ENCODE results near the gene HNRNPLL.

Gene HNRNPLL

DNA sequence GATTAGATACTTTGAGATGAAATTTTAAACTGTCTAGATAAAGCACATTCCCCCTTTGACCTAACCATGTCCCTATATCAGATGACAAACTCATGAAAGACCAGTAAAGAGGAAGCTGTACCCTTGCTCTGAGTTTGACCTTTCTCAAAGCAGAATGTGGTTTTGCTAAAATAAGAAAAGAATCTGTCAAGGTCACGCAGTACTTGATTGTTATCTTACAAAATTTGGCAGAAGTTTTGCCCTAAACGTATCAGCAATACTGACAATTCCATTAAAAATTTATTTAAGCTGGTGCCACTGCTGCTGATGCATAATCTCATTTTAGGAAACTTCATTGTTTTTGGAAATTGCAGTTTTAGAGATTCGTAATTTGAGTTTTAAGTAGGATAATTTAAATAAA lies 32.0 kb upstream of the HNRNPLL start:
- H3K36me3 ChIP-seq (ENCODE audit: control insufficient read depth in 1 of 2, insufficient read depth in 2 of 2, low read length in 2 of 2) = no peaks in the 10 kb centered on the region
- H3K4me1 ChIP-seq (ENCODE audit: control insufficient read depth in 1 of 2, insufficient read depth in 2 of 2, low read length in 2 of 2) = no peaks in the 10 kb centered on the region
- no peaks in the 10 kb centered on the region for H3K27me3 ChIP-seq (ENCODE audit: low read depth, low read length)
- H3K9me3 ChIP-seq (ENCODE audit: control insufficient read depth in 1 of 2, low read length in 2 of 2) = no peaks in the 10 kb centered on the region
- no peak overlapping the region for H3K4me3 ChIP-seq (ENCODE audit: low read depth in 1 of 2, low read length in 2 of 2)
- H3K27ac ChIP-seq (ENCODE audit: low read length) = no peak overlapping the region

DNA sequence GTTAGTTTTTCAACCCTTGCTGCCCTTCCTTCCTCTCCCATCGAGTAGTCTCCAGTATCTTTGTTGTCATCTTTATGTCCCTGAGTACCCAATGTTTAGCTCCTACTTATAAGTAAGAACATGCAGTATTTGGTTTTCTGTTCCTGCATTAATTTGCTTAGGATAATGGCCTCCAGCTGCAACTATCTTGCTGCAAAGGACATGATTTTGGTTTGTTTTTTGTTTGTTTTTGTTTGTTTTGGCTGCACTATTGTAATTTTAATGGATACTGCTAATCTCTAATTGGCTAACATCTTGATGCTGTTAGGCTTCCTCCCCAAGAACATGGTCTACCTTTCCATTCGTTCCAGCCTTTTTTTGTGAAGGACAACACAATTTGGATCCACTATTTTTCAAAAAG lies 31.2 kb upstream of the HNRNPLL start:
- H3K9me3 ChIP-seq (ENCODE audit: control insufficient read depth in 1 of 2, low read length in 2 of 2) = no peaks in the 10 kb centered on the region
- H3K36me3 ChIP-seq (ENCODE audit: control insufficient read depth in 1 of 2, insufficient read depth in 2 of 2, low read length in 2 of 2) = no peaks in the 10 kb centered on the region
- H3K27ac ChIP-seq (ENCODE audit: low read length) = no peak overlapping the region
- no peak overlapping the region for H3K4me3 ChIP-seq (ENCODE audit: low read depth in 1 of 2, low read length in 2 of 2)
- H3K4me1 ChIP-seq (ENCODE audit: control insufficient read depth in 1 of 2, insufficient read depth in 2 of 2, low read length in 2 of 2) = no peaks in the 10 kb centered on the region
- no peaks in the 10 kb centered on the region for H3K27me3 ChIP-seq (ENCODE audit: low read depth, low read length)

DNA sequence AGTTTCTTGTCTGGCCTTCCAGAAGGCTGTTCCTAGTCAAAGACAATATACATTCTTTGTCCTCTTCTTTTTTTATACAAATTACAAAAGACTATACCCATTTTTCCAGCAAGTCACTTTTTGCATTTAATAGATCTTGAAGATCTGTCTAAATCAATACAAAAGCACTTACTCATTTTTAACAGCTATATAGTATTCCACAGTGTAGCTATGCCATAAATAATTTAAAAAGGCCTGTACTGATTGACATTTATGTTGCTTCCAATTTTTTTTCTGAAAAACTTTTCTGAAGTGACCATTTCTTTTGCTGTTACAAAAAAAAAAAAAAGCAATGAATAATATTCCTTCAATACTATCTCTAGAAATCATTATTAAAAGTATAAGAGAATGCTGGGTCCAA lies 30.3 kb upstream of the HNRNPLL start:
- no peaks in the 10 kb centered on the region for H3K4me1 ChIP-seq (ENCODE audit: control insufficient read depth in 1 of 2, insufficient read depth in 2 of 2, low read length in 2 of 2)
- H3K9me3 ChIP-seq (ENCODE audit: control insufficient read depth in 1 of 2, low read length in 2 of 2) = no peaks in the 10 kb centered on the region
- no peak overlapping the region for H3K27ac ChIP-seq (ENCODE audit: low read length)
- H3K36me3 ChIP-seq (ENCODE audit: control insufficient read depth in 1 of 2, insufficient read depth in 2 of 2, low read length in 2 of 2) = no peaks in the 10 kb centered on the region
- H3K4me3 ChIP-seq (ENCODE audit: low read depth in 1 of 2, low read length in 2 of 2) = no peak overlapping the region
- H3K27me3 ChIP-seq (ENCODE audit: low read depth, low read length) = no peaks in the 10 kb centered on the region

DNA sequence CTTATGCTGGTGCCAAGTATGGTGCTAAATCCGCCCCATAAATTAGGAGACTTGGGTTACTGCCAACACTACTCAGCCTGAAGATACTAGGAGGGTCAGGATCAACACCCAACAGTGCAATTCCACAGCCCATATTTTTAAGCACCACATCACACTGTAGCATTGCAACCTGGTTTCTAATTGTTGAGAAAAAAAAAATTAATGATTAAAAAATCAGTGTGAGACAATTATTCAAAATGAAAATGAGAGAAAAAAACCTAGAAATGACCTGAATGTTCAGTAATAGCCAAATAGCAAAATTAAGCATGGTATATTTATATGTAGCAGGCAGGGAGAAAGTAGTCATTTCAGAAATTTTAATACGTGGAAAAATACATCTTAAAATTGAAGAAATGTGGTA lies 29.2 kb upstream of the HNRNPLL start:
- no peak overlapping the region for H3K4me3 ChIP-seq (ENCODE audit: low read depth in 1 of 2, low read length in 2 of 2)
- H3K27ac ChIP-seq (ENCODE audit: low read length) = no peak overlapping the region
- no peaks in the 10 kb centered on the region for H3K4me1 ChIP-seq (ENCODE audit: control insufficient read depth in 1 of 2, insufficient read depth in 2 of 2, low read length in 2 of 2)
- no peaks in the 10 kb centered on the region for H3K27me3 ChIP-seq (ENCODE audit: low read depth, low read length)
- no peaks in the 10 kb centered on the region for H3K36me3 ChIP-seq (ENCODE audit: control insufficient read depth in 1 of 2, insufficient read depth in 2 of 2, low read length in 2 of 2)
- no peaks in the 10 kb centered on the region for H3K9me3 ChIP-seq (ENCODE audit: control insufficient read depth in 1 of 2, low read length in 2 of 2)

DNA sequence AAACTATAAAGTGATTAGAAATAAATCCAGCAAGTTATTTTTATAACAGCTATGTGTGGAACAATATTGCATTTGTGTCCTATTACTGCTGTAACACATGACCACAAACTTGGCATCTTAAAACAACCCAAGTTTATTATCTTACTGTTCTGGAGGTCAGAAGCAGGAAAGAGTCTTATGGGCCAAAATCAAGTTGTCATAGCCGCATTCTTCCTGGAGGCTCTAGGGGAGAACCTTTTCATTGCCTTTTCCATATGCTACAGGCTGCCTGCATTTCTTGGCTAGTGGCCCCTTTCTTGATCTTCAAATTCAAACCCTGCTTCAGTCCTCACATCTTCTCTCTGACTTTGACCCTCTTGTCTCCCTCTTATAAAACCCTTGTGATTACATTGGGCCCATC lies 27.0 kb upstream of the HNRNPLL start:
- Histone ChIP-seq H3K27me3 (ENCODE audit: low read depth, low read length) (no peaks in the 10 kb centered on the region), H3K27ac (ENCODE audit: low read length) (no peak overlapping the region), H3K4me1 (ENCODE audit: control insufficient read depth in 1 of 2, insufficient read depth in 2 of 2, low read length in 2 of 2) (no peaks in the 10 kb centered on the region), H3K36me3 (ENCODE audit: control insufficient read depth in 1 of 2, insufficient read depth in 2 of 2, low read length in 2 of 2) (no peaks in the 10 kb centered on the region), H3K9me3 (ENCODE audit: control insufficient read depth in 1 of 2, low read length in 2 of 2) (no peaks in the 10 kb centered on the region), H3K4me3 (ENCODE audit: low read depth in 1 of 2, low read length in 2 of 2) (no peak overlapping the region)

DNA sequence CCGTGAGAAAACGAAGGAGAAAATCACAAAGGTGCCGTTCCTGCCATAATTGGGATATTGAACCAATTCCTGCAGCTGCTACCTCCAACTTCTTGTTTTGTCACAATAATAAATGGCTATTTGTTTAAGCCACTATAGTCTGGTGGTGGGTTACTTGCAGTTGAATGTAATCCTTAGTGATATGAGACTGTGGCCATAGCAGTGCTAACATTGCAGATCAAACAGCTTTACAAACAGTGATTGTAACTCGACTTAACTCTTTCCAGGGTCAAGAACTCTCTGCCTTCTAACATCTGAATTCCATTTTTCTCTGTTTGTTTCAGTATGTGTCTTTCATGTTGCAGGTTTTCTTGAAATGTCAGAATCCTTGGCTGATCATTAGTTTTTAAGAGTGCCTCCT lies 24.7 kb upstream of the HNRNPLL start:
- Histone ChIP-seq H3K27me3 (ENCODE audit: low read depth, low read length) (no peaks in the 10 kb centered on the region), H3K4me3 (ENCODE audit: low read depth in 1 of 2, low read length in 2 of 2) (no peak overlapping the region), H3K27ac (ENCODE audit: low read length) (no peak overlapping the region), H3K9me3 (ENCODE audit: control insufficient read depth in 1 of 2, low read length in 2 of 2) (no peaks in the 10 kb centered on the region), H3K4me1 (ENCODE audit: control insufficient read depth in 1 of 2, insufficient read depth in 2 of 2, low read length in 2 of 2) (no peaks in the 10 kb centered on the region), H3K36me3 (ENCODE audit: control insufficient read depth in 1 of 2, insufficient read depth in 2 of 2, low read length in 2 of 2) (no peaks in the 10 kb centered on the region)

DNA sequence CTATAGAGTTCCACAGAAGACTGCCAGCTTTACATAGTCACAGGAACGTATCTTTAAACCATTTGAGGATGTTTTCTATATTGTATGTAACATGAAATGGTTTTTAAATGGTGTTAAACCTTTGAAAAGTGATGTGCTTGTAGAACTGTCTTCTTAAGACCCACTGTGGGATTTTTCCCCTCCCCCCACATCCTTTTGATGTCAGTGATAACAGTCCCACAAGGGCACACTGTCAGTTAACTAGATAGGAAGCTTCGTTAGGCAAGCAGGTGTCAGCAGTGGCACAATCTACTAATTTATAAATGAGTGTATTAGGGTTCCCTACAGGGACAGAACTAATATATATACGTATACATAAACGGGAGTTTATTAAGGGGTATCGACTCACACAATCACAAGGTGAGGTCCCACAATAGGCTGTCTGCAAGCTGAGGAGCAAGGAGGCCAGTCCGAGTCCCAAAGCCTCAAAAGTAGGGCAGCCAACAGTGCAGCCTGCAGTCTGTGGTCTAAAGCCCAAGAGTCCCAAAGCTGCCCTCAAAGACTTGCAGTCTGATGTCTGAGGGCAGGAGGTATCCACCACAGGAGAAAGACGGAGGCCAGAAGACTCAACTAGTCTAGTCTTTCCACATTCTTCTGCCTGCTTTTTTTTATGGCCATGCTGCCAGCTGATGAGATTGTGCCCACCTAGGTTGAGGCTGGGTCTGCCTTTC lies 23.8 kb upstream of the HNRNPLL start:
- Histone ChIP-seq H3K27me3 (ENCODE audit: low read depth, low read length) (no peaks in the 10 kb centered on the region), H3K4me3 (ENCODE audit: low read depth in 1 of 2, low read length in 2 of 2) (no peak overlapping the region), H3K27ac (ENCODE audit: low read length) (no peak overlapping the region), H3K36me3 (ENCODE audit: control insufficient read depth in 1 of 2, insufficient read depth in 2 of 2, low read length in 2 of 2) (no peaks in the 10 kb centered on the region), H3K9me3 (ENCODE audit: control insufficient read depth in 1 of 2, low read length in 2 of 2) (no peaks in the 10 kb centered on the region), H3K4me1 (ENCODE audit: control insufficient read depth in 1 of 2, insufficient read depth in 2 of 2, low read length in 2 of 2) (no peaks in the 10 kb centered on the region)

DNA sequence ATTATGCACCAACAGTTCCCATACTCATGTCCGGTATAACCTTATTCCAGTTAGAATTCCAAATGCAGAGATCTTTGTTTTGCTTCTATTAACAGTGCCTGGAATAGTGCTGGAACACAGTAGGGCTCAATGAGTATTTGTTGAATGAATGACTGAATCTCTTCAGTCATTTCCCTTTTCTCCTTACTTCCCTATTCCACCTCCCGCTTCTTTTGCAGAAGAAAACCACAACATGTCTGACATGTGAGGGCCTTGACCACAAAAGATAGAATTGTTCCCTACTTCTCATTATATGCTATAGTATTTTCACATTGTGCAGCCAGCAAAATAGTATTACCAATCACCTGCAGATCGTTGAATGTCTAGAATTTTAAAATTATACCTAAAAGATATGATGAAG lies 19.5 kb upstream of the HNRNPLL start:
- Histone ChIP-seq H3K27ac (ENCODE audit: low read length) (no peak overlapping the region), H3K27me3 (ENCODE audit: low read depth, low read length) (no peaks in the 10 kb centered on the region), H3K9me3 (ENCODE audit: control insufficient read depth in 1 of 2, low read length in 2 of 2) (no peaks in the 10 kb centered on the region), H3K4me1 (ENCODE audit: control insufficient read depth in 1 of 2, insufficient read depth in 2 of 2, low read length in 2 of 2) (peaks cover 6 to 23% of the 10 kb centered on the region in 2 donors), H3K4me3 (ENCODE audit: low read depth in 1 of 2, low read length in 2 of 2) (no peak overlapping the region), H3K36me3 (ENCODE audit: control insufficient read depth in 1 of 2, insufficient read depth in 2 of 2, low read length in 2 of 2) (no peaks in the 10 kb centered on the region)

DNA sequence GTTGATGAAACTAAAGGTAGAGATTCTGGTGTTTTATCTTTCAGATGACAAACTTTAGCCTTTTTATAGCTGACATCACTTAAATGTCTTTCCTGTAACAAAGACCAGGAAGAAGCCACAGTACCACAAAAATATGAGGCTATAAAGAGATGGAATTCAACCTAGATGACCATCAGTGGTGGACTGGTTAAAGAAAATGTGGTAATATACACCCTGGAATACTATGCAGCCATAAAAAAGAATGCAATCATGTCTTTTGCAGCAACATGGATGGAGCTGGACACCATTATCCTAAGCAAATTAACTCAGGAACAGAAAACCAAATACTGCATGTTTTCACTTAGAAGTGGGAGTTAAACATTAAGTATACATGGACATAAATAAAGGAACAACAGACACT lies 18.3 kb upstream of the HNRNPLL start:
- H3K27me3 ChIP-seq (ENCODE audit: low read depth, low read length) = no peaks in the 10 kb centered on the region
- no peaks in the 10 kb centered on the region for H3K9me3 ChIP-seq (ENCODE audit: control insufficient read depth in 1 of 2, low read length in 2 of 2)
- H3K36me3 ChIP-seq (ENCODE audit: control insufficient read depth in 1 of 2, insufficient read depth in 2 of 2, low read length in 2 of 2) = no peaks in the 10 kb centered on the region
- H3K27ac ChIP-seq (ENCODE audit: low read length) = no peak overlapping the region
- no peak overlapping the region for H3K4me3 ChIP-seq (ENCODE audit: low read depth in 1 of 2, low read length in 2 of 2)
- peaks cover 6 to 23% of the 10 kb centered on the region in 2 donors for H3K4me1 ChIP-seq (ENCODE audit: control insufficient read depth in 1 of 2, insufficient read depth in 2 of 2, low read length in 2 of 2)

DNA sequence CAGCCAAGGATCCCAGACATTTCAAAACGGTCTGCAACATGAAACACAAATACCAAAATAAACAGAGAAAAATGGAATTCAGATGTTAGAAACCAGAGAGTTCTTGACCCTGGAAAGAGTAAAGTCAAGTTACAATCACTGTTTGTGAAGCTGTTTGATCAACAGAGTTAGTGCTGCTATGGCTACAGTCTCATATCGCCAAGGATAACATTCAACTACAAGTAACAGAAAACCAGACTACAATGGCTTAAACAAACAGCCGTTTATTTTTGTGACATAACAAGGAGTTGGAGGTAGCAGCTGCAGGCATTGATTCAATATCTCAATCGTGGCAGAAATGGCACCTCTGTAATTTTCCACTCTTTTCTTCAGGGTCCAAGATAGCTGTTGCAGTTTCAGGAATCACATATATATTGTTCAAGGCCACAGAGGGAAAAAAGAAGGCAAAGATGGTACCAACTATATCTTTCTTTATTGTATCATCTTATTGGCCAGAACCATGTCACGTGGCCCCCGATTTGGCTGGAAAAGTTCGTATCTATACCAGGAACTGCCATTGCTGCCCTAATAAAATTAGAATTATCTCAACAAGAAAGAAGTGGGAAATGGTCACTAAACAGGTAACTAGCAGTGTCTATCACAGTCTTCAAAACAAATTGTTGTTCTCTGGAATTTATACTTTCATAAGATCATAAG lies 17.7 kb upstream of the HNRNPLL start:
- H3K36me3 ChIP-seq (ENCODE audit: control insufficient read depth in 1 of 2, insufficient read depth in 2 of 2, low read length in 2 of 2) = no peaks in the 10 kb centered on the region
- H3K4me3 ChIP-seq (ENCODE audit: low read depth in 1 of 2, low read length in 2 of 2) = no peak overlapping the region
- peaks cover 6 to 23% of the 10 kb centered on the region in 2 donors for H3K4me1 ChIP-seq (ENCODE audit: control insufficient read depth in 1 of 2, insufficient read depth in 2 of 2, low read length in 2 of 2)
- no peak overlapping the region for H3K27ac ChIP-seq (ENCODE audit: low read length)
- no peaks in the 10 kb centered on the region for H3K9me3 ChIP-seq (ENCODE audit: control insufficient read depth in 1 of 2, low read length in 2 of 2)
- H3K27me3 ChIP-seq (ENCODE audit: low read depth, low read length) = no peaks in the 10 kb centered on the region

DNA sequence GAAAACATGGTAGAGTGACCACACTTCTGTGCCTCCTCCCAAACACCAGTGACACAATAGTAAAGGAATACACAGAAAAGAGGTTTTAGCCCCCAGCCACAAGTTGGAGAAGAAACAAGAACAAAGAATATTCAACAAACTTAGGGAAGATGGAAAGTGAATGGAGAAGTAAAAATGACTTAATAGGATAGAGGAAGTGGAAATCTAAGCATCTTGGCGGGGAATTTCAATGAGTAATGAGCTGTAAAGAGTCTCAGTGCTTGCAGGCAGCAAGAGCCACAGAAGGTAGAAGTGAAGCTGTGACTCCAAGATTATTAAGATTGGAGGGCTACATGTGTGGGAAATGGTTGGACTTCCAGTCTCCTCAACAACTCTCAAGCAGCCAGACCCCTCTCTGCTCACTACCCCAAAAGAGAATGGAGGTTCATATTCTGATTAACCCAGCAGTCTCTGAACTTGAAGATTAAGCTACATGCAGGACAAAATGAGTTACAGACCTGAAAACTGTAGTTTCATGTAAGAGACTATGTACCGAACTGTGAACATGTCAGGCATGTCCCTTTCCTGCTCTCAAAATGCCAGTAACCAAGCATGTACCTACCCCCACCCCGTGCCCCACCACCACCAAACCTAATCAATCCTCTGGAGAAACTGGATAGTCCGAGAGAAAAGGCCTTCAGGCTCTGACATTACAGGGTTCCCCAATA lies 16.9 kb upstream of the HNRNPLL start:
- H3K9me3 ChIP-seq (ENCODE audit: control insufficient read depth in 1 of 2, low read length in 2 of 2) = no peaks in the 10 kb centered on the region
- H3K4me3 ChIP-seq (ENCODE audit: low read depth in 1 of 2, low read length in 2 of 2) = no peak overlapping the region
- no peaks in the 10 kb centered on the region for H3K27me3 ChIP-seq (ENCODE audit: low read depth, low read length)
- H3K27ac ChIP-seq (ENCODE audit: low read length) = no peak overlapping the region
- H3K4me1 ChIP-seq (ENCODE audit: control insufficient read depth in 1 of 2, insufficient read depth in 2 of 2, low read length in 2 of 2) = peaks cover 6 to 23% of the 10 kb centered on the region in 2 donors
- no peaks in the 10 kb centered on the region for H3K36me3 ChIP-seq (ENCODE audit: control insufficient read depth in 1 of 2, insufficient read depth in 2 of 2, low read length in 2 of 2)

Data from muscle layer of duodenum (tissue), 2 donors.